Measurements from ENCODE around the gene CEP112.

DNA sequence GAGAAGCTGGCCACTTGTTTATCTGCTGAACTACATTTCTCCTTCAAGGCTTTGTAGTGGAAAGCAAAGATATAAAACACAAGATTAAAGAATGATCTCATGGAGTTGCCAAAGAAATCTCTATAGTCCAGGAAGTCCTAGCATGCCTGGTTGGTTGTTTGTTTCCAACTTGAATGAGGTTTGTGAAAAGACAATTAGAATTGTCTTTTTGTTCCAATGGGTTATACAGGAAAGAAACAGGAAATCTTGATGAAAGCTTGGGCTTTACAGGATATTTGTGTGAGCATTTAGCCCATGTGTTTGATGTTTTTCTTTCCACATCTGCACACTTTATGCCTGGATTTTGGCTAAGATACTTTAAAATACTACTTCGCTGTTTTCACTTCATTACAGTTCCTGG lies 273.4 kb downstream of the CEP112 start:
- TF ChIP-seq, protein P1, sequence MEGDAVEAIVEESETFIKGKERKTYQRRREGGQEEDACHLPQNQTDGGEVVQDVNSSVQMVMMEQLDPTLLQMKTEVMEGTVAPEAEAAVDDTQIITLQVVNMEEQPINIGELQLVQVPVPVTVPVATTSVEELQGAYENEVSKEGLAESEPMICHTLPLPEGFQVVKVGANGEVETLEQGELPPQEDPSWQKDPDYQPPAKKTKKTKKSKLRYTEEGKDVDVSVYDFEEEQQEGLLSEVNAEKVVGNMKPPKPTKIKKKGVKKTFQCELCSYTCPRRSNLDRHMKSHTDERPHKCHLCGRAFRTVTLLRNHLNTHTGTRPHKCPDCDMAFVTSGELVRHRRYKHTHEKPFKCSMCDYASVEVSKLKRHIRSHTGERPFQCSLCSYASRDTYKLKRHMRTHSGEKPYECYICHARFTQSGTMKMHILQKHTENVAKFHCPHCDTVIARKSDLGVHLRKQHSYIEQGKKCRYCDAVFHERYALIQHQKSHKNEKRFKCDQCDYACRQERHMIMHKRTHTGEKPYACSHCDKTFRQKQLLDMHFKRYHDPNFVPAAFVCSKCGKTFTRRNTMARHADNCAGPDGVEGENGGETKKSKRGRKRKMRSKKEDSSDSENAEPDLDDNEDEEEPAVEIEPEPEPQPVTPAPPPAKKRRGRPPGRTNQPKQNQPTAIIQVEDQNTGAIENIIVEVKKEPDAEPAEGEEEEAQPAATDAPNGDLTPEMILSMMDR (optimal IDR thresholded peaks at IDR 0.05 in 1 of 3, IDR thresholded peaks at IDR 0.05 in 1 of 3, conservative IDR thresholded peaks at IDR 0.05 in 1 of 3; ENCODE audit: extremely low read depth in 1 of 3, insufficient read depth in 2 of 3, low read length in 3 of 3) = no peak
- no peak for TF ChIP-seq EZH2 (IDR thresholded peaks at IDR 0.05; ENCODE audit: low read length)

All from keratinocyte (primary cell).